GM12874 (cell line): ENCODE data around the gene RHCG.

Experiments
- TF ChIP-seq, protein P1 (sequence below): IDR thresholded peaks from 2 replicates; pipeline ENCODE4 v1.5.1; 2011; ENCODE audit warnings: low read depth, mild to moderate bottlenecking, control low read depth, low read length, moderate library complexity; ENCODE audit not compliant: insufficient read depth

The RHCG gene

DNA sequence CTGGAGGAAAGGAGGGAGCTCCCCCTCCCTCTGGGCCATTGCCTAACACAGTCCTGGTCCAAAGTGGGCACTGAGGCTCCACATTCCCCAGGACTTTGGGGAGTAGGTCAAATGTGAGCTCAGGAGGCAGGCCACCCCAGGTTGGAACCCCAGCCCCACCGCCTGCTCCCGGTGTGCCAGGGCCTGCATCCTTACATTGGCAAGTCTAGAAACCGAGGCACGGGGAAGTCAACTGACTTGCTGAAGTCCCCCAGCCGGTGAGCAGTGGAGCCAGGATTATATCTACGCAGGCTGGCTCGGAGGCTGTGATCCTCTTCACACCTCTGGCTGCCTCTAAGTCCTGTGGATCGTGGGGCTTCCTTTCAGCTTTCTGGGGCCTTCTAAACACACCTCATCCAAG, 48.7 kb downstream of the RHCG start:
- TF ChIP-seq, protein P1, sequence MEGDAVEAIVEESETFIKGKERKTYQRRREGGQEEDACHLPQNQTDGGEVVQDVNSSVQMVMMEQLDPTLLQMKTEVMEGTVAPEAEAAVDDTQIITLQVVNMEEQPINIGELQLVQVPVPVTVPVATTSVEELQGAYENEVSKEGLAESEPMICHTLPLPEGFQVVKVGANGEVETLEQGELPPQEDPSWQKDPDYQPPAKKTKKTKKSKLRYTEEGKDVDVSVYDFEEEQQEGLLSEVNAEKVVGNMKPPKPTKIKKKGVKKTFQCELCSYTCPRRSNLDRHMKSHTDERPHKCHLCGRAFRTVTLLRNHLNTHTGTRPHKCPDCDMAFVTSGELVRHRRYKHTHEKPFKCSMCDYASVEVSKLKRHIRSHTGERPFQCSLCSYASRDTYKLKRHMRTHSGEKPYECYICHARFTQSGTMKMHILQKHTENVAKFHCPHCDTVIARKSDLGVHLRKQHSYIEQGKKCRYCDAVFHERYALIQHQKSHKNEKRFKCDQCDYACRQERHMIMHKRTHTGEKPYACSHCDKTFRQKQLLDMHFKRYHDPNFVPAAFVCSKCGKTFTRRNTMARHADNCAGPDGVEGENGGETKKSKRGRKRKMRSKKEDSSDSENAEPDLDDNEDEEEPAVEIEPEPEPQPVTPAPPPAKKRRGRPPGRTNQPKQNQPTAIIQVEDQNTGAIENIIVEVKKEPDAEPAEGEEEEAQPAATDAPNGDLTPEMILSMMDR = no peak

DNA sequence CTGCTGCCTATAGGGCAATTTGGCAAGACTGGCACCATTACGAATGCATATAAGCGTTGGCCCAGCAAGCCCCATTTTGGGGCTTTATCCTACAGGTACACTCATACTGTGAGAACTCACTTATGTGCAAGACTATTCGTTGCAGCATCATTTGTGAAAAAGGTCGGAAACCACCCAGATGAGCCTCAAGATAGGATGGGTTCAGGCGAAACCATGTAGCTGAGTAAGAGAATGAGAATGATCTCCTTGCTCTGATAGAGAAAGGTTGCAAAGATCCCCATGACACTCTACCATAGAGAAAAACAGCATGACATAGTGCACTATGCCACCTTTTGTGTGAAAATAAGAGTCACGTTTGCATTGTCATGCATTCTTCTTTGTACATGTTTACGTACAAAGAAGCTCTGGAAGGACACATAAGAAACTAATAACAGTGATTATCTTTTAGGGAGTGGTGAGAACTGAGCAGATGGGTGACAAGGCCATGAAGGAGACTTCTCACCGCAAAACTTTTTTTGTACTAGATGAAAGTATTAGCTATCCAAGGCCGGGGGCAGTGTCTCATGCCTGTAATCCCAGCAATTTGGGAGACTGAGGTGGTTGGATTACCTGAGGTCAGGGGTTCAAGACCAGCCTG, 50.0 kb downstream of the RHCG start:
- TF ChIP-seq, protein P1 = no peak

DNA sequence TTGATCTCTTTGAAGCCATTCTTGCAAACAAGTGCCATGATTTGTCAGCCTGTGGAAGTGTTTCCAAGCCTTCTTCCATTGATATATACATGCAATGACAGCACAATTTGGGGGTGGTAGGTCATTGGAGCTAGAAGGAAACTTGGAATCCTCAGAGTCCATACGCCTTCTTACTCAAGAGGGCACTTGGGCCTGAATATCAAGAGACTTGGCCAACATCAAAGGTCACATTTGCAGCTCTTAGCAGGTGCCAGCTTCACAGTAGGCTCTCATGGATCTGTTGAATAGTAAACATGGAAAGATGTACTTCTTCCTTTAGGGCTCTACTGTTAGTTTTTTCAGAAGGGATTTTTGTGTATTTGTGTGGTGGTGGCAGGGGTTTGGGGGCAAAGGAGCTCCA, 50.9 kb downstream of the RHCG start:
- TF ChIP-seq, protein P1 = no peak

DNA sequence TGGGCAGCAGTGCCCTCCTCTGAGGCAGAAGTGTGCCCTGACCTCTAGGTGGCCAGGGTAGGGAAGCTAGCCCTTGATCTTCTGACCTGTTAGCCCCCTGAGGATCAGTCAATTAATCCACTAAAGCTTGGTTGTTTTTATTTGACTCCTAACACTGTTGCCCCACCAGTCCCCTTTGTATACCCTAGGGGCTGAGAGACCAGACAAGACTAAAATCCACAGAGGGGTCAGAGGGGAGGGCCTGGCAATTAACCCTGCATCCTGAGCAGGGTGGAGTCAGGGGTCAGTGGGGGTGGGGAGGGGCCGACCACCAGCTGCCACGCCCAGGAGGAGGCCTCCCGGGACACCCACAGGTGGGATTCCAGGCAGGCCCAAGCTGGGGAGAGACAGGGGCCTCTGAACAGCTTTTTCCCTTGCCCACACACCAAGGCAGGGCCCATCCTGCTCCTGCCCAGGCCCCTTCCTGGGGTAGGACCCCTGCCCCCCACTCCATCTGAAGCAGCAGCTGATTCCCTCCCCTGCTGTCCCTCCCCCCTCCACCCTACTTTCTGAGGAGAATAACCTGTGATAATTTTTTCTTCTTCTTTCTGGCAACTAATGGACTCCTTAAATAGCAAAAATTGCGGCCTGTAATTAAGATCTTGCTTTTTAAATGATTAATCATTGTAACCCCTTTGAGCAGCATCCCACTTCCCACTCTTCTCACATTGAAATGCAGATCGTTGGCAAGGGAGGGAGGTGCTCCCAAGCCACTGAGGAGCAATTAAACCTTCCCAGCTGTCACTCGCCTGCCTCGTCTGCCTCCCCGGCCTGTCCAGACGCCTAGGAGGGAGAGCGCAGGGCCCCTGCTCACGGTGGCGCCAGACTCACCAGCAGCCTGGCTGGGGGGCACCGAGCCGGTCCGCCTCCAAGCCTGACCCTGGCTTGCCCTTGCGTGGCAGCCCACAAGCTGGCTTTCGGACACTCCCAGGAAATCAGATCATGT, 51.9 kb downstream of the RHCG start:
- TF ChIP-seq, protein P1 = no peak

DNA sequence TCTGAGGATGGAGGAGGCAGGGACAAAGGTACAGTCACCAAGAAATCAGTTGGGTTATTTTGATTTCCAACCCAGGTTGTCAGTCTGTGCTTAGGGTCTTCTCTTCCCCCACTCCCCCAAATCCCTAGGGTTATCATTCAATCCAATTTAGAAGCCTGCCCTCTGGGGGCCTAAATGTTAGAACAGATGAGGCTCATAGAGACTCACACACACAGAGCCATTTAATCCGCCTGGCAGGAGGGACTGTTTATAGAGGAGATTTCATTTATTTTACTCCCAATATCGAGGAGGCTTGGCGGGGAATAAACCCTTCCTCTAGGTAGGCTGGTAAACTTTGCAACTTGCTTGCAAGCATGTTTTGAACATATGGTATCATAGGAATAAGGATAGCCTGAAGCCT, 52.8 kb downstream of the RHCG start:
- TF ChIP-seq, protein P1 = no peak

DNA sequence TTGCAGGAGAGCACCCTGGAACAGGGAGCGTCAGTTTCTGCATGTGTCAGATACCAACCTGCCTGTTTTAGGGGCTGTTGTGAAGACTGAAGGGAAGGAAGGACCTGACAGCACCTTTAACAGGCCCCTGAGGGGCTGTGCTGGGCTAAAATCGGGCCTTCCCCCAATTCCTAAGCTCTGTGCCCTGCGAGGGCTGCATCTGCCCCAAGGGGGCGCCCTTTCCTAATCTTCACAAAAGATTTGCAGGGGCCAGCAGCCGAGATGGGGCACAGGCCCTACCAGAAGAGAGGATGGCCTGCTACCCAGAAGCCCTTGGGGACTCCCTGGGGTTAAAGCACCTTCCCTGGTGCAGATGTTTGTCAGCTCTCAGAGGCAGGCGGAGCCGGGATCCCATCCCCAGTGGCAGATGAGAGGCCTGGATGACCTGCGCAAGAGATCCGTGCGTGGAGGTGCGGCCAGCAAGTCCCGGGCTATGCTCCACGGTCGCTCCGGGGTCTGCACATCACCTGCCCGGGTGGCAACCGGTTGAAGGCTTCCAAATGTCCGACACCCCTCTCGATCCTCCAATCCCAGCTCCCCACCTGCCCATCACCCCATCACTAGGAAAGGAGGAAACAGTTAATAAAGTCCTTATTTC, 53.6 kb downstream of the RHCG start:
- TF ChIP-seq, protein P1 = peak; percentile 69

DNA sequence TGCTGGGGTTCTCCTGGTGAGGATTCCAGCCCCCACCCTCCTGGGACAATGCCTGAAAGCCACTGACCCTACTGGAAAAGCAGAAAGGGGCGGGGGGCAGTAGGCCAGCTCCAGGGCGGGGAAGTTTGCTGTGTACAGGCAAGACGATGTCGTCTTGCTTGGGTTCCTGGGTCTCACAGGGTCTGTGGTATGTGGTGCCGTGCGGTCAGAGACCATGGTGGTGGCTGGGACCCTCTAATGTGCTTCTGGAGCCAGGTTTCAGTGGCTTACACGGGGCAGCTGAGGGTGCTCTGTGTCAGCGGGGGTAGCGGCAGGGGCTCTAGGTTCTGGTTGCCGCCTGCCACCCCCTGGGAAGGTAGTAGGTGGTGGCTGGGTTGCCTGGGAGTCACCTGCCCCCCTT, 54.2 kb downstream of the RHCG start:
- TF ChIP-seq, protein P1 = no peak
